ENCODE results near the gene DNAJB9. TPM values are rescaled to one million over a fixed set of nuclear protein-coding genes. Genes with fewer than 3 reads are reported as not detected.

DNAJB9 gene
- total and polyA plus RNA-seq, 4 donors = 27.6 to 164 (median 49.4) TPM

DNA sequence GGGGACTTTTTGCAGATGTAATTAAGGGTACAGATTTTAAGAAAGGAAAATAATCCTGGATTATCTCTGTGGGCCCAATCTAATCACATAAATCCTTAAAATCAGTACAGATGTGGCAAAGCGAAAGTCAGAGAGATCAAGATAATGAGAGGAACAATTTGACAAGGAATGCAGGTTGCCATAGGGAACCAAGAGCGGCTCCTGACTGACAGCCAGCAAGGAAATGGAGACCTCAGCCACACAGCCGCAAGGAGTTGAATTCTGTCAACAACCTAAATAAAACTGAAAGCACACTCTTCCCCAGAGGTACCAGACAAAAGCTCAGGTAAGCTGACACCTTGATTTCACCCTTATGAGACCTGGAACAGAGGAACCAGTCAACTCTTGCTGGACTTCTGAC is 40.3 kb upstream of the DNAJB9 start (continued):
- TF ChIP-seq, protein P1, sequence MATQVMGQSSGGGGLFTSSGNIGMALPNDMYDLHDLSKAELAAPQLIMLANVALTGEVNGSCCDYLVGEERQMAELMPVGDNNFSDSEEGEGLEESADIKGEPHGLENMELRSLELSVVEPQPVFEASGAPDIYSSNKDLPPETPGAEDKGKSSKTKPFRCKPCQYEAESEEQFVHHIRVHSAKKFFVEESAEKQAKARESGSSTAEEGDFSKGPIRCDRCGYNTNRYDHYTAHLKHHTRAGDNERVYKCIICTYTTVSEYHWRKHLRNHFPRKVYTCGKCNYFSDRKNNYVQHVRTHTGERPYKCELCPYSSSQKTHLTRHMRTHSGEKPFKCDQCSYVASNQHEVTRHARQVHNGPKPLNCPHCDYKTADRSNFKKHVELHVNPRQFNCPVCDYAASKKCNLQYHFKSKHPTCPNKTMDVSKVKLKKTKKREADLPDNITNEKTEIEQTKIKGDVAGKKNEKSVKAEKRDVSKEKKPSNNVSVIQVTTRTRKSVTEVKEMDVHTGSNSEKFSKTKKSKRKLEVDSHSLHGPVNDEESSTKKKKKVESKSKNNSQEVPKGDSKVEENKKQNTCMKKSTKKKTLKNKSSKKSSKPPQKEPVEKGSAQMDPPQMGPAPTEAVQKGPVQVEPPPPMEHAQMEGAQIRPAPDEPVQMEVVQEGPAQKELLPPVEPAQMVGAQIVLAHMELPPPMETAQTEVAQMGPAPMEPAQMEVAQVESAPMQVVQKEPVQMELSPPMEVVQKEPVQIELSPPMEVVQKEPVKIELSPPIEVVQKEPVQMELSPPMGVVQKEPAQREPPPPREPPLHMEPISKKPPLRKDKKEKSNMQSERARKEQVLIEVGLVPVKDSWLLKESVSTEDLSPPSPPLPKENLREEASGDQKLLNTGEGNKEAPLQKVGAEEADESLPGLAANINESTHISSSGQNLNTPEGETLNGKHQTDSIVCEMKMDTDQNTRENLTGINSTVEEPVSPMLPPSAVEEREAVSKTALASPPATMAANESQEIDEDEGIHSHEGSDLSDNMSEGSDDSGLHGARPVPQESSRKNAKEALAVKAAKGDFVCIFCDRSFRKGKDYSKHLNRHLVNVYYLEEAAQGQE (IDR thresholded peaks at IDR 0.05) = no peak
- TF ChIP-seq RXRA (IDR thresholded peaks at IDR 0.05) (no peak), JUND (IDR thresholded peaks at IDR 0.05) (no peak)

DNA sequence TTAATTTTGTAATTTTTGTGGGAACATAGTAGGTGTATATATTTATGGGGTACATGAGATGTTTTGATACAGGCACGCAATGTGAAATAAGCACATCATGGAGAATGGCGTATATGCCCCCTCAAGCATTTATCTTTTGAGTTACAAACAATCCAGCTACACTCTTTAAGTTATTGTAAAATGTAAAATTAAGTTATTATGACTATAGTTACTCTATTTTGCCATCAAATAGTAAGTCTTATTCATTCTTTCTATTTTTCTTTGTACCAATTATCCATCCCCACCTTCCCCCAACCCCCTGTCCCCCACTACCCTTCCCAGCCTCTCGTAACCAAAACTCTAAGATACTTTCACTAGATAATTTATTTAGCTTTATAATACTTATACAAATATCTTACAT is 36.0 kb upstream of the DNAJB9 start:
- no peak overlapping the region for H3K4me3 ChIP-seq (ENCODE audit: low read depth in 1 of 3, low read length in 3 of 3)
- no peak for DNase-seq (ENCODE audit: low spot score)
- WGBS = 99% methylated on average over 3 of the region's 3 CpGs
- peaks cover 0 to 2% (median 0%) of the 10 kb centered on the region in 4 donors for H3K4me1 ChIP-seq (ENCODE audit: control insufficient read depth in 4 of 4, insufficient read depth in 4 of 4, low read length in 3 of 4)
- H3K9ac ChIP-seq (ENCODE audit: low read depth in 1 of 2, low read length in 2 of 2) = no peak overlapping the region
- no peak overlapping the region for H3K27ac ChIP-seq (ENCODE audit: low read depth in 1 of 2, low read length in 2 of 2)
- no peaks in the 10 kb centered on the region for H3K36me3 ChIP-seq (ENCODE audit: control insufficient read depth in 4 of 4, insufficient read depth in 3 of 4, low read depth in 1 of 4, low read length in 3 of 4)
- no peaks in the 10 kb centered on the region for H3K9me3 ChIP-seq (ENCODE audit: control insufficient read depth in 4 of 4, low read length in 3 of 4)
- TF ChIP-seq JUND (IDR thresholded peaks at IDR 0.05) = no peak
- H3K27me3 ChIP-seq (ENCODE audit: control insufficient read depth in 4 of 4, insufficient read depth in 4 of 4, low read length in 3 of 4) = no peaks in the 10 kb centered on the region

DNA sequence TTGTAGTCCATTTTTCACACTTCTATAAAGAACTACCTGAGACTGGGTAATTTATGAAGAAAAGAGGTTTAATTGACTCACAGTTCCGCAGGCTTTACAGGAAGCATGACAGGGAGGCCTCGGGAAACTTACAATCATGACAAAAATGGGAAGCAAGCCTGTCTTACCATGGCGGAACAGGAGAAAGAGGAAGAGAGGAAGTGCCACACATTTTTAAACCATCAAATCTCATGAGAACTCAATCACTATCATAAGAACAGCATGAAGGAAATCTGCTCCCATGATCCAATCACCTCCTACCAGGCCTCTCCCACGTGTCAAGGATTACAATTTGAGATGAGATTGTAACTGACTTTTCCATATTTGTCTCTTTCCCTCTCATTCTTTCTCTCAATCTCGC is 34.4 kb upstream of the DNAJB9 start:
- H3K4me3 ChIP-seq (ENCODE audit: low read depth in 1 of 3, low read length in 3 of 3) = no peak overlapping the region
- no peak for DNase-seq (ENCODE audit: low spot score)
- no peaks in the 10 kb centered on the region for H3K36me3 ChIP-seq (ENCODE audit: control insufficient read depth in 4 of 4, insufficient read depth in 3 of 4, low read depth in 1 of 4, low read length in 3 of 4)
- H3K27ac ChIP-seq (ENCODE audit: low read depth in 1 of 2, low read length in 2 of 2) = no peak overlapping the region
- no peak overlapping the region for H3K9ac ChIP-seq (ENCODE audit: low read depth in 1 of 2, low read length in 2 of 2)
- peaks cover 0 to 5% (median 0%) of the 10 kb centered on the region in 4 donors for H3K4me1 ChIP-seq (ENCODE audit: control insufficient read depth in 4 of 4, insufficient read depth in 4 of 4, low read length in 3 of 4)
- no peaks in the 10 kb centered on the region for H3K9me3 ChIP-seq (ENCODE audit: control insufficient read depth in 4 of 4, low read length in 3 of 4)
- no peaks in the 10 kb centered on the region for H3K27me3 ChIP-seq (ENCODE audit: control insufficient read depth in 4 of 4, insufficient read depth in 4 of 4, low read length in 3 of 4)
- TF ChIP-seq RXRA (IDR thresholded peaks at IDR 0.05) = no peak
- TF ChIP-seq NR2F2 (IDR thresholded peaks at IDR 0.05) = no peak
- no peak for TF ChIP-seq FOXA2 (IDR thresholded peaks at IDR 0.05)
- no peak for TF ChIP-seq EGR1 (IDR thresholded peaks at IDR 0.05; ENCODE audit: low read depth in 2 of 2)
- TF ChIP-seq, protein P2, sequence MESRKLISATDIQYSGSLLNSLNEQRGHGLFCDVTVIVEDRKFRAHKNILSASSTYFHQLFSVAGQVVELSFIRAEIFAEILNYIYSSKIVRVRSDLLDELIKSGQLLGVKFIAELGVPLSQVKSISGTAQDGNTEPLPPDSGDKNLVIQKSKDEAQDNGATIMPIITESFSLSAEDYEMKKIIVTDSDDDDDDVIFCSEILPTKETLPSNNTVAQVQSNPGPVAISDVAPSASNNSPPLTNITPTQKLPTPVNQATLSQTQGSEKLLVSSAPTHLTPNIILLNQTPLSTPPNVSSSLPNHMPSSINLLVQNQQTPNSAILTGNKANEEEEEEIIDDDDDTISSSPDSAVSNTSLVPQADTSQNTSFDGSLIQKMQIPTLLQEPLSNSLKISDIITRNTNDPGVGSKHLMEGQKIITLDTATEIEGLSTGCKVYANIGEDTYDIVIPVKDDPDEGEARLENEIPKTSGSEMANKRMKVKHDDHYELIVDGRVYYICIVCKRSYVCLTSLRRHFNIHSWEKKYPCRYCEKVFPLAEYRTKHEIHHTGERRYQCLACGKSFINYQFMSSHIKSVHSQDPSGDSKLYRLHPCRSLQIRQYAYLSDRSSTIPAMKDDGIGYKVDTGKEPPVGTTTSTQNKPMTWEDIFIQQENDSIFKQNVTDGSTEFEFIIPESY (IDR thresholded peaks at IDR 0.05) = no peak
- no peak for TF ChIP-seq HNF4G (IDR thresholded peaks at IDR 0.05)
- no peak for TF ChIP-seq RAD21 (IDR thresholded peaks at IDR 0.05)
- TF ChIP-seq, protein P3, sequence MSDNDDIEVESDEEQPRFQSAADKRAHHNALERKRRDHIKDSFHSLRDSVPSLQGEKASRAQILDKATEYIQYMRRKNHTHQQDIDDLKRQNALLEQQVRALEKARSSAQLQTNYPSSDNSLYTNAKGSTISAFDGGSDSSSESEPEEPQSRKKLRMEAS (IDR thresholded peaks at IDR 0.05) = no peak
- TF ChIP-seq, protein P1 (IDR thresholded peaks at IDR 0.05) = no peak
- no peak for TF ChIP-seq HNF4A (conservative IDR thresholded peaks at IDR 0.05)
- TF ChIP-seq JUND (IDR thresholded peaks at IDR 0.05) = no peak
- 79% methylated on average over 5 of the region's 5 CpGs for WGBS
